HepG2 (cell line): ENCODE measurements around the gene SPNS1. TPM values are rescaled to one million over a fixed set of nuclear protein-coding genes. Genes with fewer than 3 reads are reported as not detected.
A peak's percentile ranks its signal among the peaks of the same experiment; 100 is the strongest.

Experiments used
- ATRX ChIP-seq: sonication (generic); formaldehyde crosslinking; IDR thresholded peaks from 2 replicates; pipeline ENCODE4 v1.4.0; 2020; ENCODE audit warnings: missing genetic modification reagents, borderline replicate concordance
- CREB1 ChIP-seq, 2 experiments: fragments of 450-650 bp in 1 of 2; IDR thresholded peaks; 2 replicates each; pipeline ENCODE4 v1.6.1; 2016 to 2017; ENCODE audit warnings: control low read depth in 1 of 2, mild to moderate bottlenecking in 1 of 2, missing compliant biosample characterization in 1 of 2, missing genetic modification characterization in 1 of 2
- HOXA3 ChIP-seq: sonication (generic); formaldehyde crosslinking; IDR thresholded peaks from 2 replicates; pipeline ENCODE4 v1.5.0; 2020; ENCODE audit warnings: missing genetic modification reagents
- KLF6 ChIP-seq: IDR thresholded peaks from 2 replicates; pipeline ENCODE4 v1.8.0; 2016; ENCODE audit warnings: missing biosample characterization, missing genetic modification reagents
- SNAI1 ChIP-seq: sonication (generic); formaldehyde crosslinking; IDR thresholded peaks from 2 replicates; pipeline ENCODE4 v1.5.0; 2020; ENCODE audit warnings: mild to moderate bottlenecking, missing genetic modification reagents, borderline replicate concordance
- THYN1 ChIP-seq: sonication (generic); formaldehyde crosslinking; IDR thresholded peaks from 2 replicates; pipeline ENCODE4 v1.8.1; 2023; ENCODE audit warnings: low read depth, mild to moderate bottlenecking, moderate library complexity, missing genetic modification reagents, borderline replicate concordance
- ZC3H13 ChIP-seq: sonication (generic); formaldehyde crosslinking; IDR thresholded peaks from 2 replicates; pipeline ENCODE4 v1.8.1; 2023; ENCODE audit warnings: mild to moderate bottlenecking, missing genetic modification reagents, moderate library complexity
- ZNF564 ChIP-seq: sonication (generic); formaldehyde crosslinking; IDR thresholded peaks from 2 replicates; pipeline ENCODE4 v1.8.1; 2023; ENCODE audit warnings: mild to moderate bottlenecking, missing genetic modification reagents
- ZNF737 ChIP-seq: sonication (generic); formaldehyde crosslinking; IDR thresholded peaks from 2 replicates; pipeline ENCODE4 v1.5.0; 2020; ENCODE audit warnings: missing genetic modification reagents, mild to moderate bottlenecking, borderline replicate concordance
- ZNF790 ChIP-seq: sonication (generic); formaldehyde crosslinking; IDR thresholded peaks from 2 replicates; pipeline ENCODE4 v1.8.0; 2022; ENCODE audit warnings: missing genetic modification reagents, mild to moderate bottlenecking, borderline replicate concordance
- ZSCAN25 ChIP-seq: sonication (generic); formaldehyde crosslinking; IDR thresholded peaks from 2 replicates; pipeline ENCODE4 v1.8.0; 2022; ENCODE audit warnings: mild to moderate bottlenecking, missing genetic modification reagents
- polyA plus RNA-seq, 8 experiments: library from polyadenylated mRNA; depleted of rRNA in 3 of 8; stranded (reverse) in 7 of 8; unstranded in 1 of 8; fragments of >200 nt; fragmentation: Illumina TruSeq in 4 of 8; extraction: Trizol in 4 of 8; gene quantifications; 2 replicates each; pipeline versions ENCODE4 v1.2.1 to v1.2.3, GENCODE V29; 2011 to 2016; ENCODE audit warnings: low read depth in 4 of 8, missing spikeins in 1 of 8, mixed read lengths in 1 of 8; ENCODE audit not compliant: insufficient read depth in 1 of 8
- total RNA-seq, 5 experiments: library from RNA; depleted of rRNA; stranded (reverse); fragments of >200 nt; fragmentation: Illumina TruSeq; extraction: Trizol; gene quantifications; 2 replicates each; pipeline ENCODE4 v1.2.3, GENCODE V29; 2016; ENCODE audit warnings: low read depth in 1 of 5
- TF ChIP-seq, protein P1 (sequence below): sonication (generic); formaldehyde crosslinking; IDR thresholded peaks from 2 replicates; pipeline ENCODE4 v1.5.0; 2020; ENCODE audit warnings: mild to moderate bottlenecking, missing genetic modification reagents, borderline replicate concordance
- TF ChIP-seq, protein P2 (sequence below): sonication (generic); formaldehyde crosslinking; IDR thresholded peaks from 2 replicates; pipeline ENCODE4 v1.5.0; 2020; ENCODE audit warnings: mild to moderate bottlenecking, missing genetic modification reagents
- TF ChIP-seq, protein P3 (sequence below): IDR thresholded peaks from 2 replicates; pipeline ENCODE4 v1.6.1; 2018; ENCODE audit warnings: missing genetic modification reagents, mild to moderate bottlenecking, missing compliant biosample characterization
- TF ChIP-seq, protein P4 (sequence below): sonication (generic); formaldehyde crosslinking; IDR thresholded peaks from 2 replicates; pipeline ENCODE4 v1.5.1; 2020; ENCODE audit warnings: missing genetic modification reagents, mild to moderate bottlenecking, borderline replicate concordance

SPNS1 gene
- total and polyA plus RNA-seq, 2 of the 13 experiments (the other 11 are each of a cell fraction or from before 2014, with no cell fraction given): 25.6 to 38.8 TPM

DNA sequence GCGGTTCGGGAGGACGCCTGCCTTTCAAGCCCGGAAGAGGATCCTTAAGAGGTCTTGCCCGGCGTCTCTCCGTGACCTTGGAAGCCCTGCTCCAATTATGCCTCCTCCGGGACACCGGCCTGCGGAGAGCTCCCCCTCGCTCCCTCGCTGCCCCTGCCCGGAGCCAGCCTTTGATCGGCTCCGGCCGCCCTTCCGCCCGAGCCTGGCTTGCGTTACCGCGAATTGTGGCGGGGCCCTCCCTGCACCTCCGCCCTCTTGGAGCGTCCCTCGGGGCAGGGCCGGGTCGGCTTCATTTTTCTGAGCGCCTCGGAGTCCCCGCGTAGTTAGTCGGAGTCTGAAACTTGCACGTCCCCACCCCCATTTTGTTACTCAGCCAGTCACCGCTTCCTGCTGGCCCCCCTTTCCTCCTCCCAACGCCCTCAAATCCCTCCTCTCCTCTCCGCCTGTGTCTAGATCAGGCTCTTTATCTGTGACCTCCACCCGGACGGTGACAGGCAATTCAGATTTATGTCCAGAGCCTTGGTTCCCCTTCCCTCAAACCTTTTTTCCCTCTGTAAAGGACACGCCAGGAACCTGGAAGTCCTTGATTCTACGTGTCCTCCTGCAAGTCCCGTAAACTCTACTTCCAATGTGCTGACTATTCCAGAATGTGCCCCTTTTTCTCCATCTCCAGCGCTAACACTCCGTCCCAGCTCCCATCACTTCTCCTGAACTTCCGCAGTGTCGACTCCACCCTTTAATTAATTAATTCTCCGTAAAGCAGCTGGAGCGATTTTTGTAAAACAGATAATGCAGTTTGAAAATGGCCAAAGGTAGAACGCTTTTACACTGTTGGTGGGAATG is 49.0 kb upstream of the SPNS1 start (continued):
- TF ChIP-seq, protein P1, sequence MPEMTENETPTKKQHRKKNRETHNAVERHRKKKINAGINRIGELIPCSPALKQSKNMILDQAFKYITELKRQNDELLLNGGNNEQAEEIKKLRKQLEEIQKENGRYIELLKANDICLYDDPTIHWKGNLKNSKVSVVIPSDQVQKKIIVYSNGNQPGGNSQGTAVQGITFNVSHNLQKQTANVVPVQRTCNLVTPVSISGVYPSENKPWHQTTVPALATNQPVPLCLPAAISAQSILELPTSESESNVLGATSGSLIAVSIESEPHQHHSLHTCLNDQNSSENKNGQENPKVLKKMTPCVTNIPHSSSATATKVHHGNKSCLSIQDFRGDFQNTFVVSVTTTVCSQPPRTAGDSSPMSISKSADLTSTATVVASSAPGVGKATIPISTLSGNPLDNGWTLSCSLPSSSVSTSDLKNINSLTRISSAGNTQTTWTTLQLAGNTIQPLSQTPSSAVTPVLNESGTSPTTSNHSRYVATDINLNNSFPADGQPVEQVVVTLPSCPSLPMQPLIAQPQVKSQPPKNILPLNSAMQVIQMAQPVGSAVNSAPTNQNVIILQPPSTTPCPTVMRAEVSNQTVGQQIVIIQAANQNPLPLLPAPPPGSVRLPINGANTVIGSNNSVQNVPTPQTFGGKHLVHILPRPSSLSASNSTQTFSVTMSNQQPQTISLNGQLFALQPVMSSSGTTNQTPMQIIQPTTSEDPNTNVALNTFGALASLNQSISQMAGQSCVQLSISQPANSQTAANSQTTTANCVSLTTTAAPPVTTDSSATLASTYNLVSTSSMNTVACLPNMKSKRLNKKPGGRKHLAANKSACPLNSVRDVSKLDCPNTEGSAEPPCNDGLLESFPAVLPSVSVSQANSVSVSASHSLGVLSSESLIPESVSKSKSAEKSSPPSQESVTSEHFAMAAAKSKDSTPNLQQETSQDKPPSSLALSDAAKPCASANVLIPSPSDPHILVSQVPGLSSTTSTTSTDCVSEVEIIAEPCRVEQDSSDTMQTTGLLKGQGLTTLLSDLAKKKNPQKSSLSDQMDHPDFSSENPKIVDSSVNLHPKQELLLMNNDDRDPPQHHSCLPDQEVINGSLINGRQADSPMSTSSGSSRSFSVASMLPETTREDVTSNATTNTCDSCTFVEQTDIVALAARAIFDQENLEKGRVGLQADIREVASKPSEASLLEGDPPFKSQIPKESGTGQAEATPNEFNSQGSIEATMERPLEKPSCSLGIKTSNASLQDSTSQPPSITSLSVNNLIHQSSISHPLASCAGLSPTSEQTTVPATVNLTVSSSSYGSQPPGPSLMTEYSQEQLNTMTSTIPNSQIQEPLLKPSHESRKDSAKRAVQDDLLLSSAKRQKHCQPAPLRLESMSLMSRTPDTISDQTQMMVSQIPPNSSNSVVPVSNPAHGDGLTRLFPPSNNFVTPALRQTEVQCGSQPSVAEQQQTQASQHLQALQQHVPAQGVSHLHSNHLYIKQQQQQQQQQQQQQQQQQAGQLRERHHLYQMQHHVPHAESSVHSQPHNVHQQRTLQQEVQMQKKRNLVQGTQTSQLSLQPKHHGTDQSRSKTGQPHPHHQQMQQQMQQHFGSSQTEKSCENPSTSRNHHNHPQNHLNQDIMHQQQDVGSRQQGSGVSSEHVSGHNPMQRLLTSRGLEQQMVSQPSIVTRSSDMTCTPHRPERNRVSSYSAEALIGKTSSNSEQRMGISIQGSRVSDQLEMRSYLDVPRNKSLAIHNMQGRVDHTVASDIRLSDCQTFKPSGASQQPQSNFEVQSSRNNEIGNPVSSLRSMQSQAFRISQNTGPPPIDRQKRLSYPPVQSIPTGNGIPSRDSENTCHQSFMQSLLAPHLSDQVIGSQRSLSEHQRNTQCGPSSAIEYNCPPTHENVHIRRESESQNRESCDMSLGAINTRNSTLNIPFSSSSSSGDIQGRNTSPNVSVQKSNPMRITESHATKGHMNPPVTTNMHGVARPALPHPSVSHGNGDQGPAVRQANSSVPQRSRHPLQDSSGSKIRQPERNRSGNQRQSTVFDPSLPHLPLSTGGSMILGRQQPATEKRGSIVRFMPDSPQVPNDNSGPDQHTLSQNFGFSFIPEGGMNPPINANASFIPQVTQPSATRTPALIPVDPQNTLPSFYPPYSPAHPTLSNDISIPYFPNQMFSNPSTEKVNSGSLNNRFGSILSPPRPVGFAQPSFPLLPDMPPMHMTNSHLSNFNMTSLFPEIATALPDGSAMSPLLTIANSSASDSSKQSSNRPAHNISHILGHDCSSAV (CRISPR knock-in tag): no peak
- TF ChIP-seq SNAI1 (CRISPR knock-in tag) (no peak), ZC3H13 (no peak; the same call in 1 of the 2 replicates), ZNF737 (CRISPR knock-in tag) (no peak), THYN1 (CRISPR knock-in tag) (no peak), ATRX (CRISPR knock-in tag) (no peak), HOXA3 (CRISPR knock-in tag) (no peak), ZNF790 (CRISPR knock-in tag) (no peak), ZSCAN25 (CRISPR knock-in tag) (peak; percentile 68; the same call in 1 of the 2 replicates), ZNF564 (CRISPR knock-in tag) (no peak; the same call in 1 of the 2 replicates), KLF6 (CRISPR knock-in tag) (peak; percentile 62; the same call in 1 of the 2 replicates), CREB1 (IDR thresholded peaks at IDR 0.05) (no peak), CREB1 (CRISPR knock-in tag; IDR thresholded peaks at IDR 0.05) (no peak)
- TF ChIP-seq, protein P2, sequence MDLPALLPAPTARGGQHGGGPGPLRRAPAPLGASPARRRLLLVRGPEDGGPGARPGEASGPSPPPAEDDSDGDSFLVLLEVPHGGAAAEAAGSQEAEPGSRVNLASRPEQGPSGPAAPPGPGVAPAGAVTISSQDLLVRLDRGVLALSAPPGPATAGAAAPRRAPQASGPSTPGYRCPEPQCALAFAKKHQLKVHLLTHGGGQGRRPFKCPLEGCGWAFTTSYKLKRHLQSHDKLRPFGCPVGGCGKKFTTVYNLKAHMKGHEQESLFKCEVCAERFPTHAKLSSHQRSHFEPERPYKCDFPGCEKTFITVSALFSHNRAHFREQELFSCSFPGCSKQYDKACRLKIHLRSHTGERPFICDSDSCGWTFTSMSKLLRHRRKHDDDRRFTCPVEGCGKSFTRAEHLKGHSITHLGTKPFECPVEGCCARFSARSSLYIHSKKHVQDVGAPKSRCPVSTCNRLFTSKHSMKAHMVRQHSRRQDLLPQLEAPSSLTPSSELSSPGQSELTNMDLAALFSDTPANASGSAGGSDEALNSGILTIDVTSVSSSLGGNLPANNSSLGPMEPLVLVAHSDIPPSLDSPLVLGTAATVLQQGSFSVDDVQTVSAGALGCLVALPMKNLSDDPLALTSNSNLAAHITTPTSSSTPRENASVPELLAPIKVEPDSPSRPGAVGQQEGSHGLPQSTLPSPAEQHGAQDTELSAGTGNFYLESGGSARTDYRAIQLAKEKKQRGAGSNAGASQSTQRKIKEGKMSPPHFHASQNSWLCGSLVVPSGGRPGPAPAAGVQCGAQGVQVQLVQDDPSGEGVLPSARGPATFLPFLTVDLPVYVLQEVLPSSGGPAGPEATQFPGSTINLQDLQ: 0 out of 2 replicates have a peak, but pooled peaks have one; percentile 63
- TF ChIP-seq, protein P3, sequence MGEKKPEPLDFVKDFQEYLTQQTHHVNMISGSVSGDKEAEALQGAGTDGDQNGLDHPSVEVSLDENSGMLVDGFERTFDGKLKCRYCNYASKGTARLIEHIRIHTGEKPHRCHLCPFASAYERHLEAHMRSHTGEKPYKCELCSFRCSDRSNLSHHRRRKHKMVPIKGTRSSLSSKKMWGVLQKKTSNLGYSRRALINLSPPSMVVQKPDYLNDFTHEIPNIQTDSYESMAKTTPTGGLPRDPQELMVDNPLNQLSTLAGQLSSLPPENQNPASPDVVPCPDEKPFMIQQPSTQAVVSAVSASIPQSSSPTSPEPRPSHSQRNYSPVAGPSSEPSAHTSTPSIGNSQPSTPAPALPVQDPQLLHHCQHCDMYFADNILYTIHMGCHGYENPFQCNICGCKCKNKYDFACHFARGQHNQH: no peak
- TF ChIP-seq, protein P4, sequence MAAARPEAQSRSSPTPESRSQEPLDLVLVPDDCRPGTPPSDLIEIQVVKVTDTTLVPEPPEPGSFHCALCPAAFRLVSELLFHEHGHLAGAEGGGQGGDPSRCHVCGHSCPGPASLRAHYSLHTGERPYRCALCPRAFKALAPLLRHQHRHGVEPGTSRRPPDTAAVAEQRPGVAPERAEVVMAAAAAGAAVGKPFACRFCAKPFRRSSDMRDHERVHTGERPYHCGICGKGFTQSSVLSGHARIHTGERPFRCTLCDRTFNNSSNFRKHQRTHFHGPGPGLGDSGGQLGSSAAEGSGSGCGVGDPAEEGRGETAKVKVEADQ (CRISPR knock-in tag): peak; percentile 62; the same call in 1 of the 2 replicates
